Activated CD4-positive, alpha-beta memory T cell treated with anti-CD3 and anti-CD28 coated beads for 36 hours (primary cell): ENCODE results near the gene ALKAL2. TPM values are rescaled to one million over a fixed set of nuclear protein-coding genes. Genes with fewer than 3 reads are reported as not detected.

Experiments used
- CTCF ChIA-PET: fragments of 350-600 bp; sonication (Branson Sonifier 250); formaldehyde crosslinking; loops from one replicate; lab custom pipeline; 2021; ENCODE audit warnings: antibody characterized with exemption, inconsistent platforms; lab: Charles Lee
- POLR2A ChIA-PET: fragments of 350-600 bp; sonication (Branson Sonifier 250); formaldehyde crosslinking; loops from one replicate; lab custom pipeline; 2021; ENCODE audit warnings: antibody characterized with exemption; lab: Charles Lee
- DNase-seq: peaks from one replicate; pipeline ENCODE4 v3.0.0-alpha.2; 2020
- H3K27ac Mint-ChIP-seq: one replicate; pipeline ENCODE4 v1.8.0; 2021; ENCODE audit warnings: mixed read lengths
- H3K27me3 Mint-ChIP-seq: one replicate; pipeline ENCODE4 v1.8.0; 2021; ENCODE audit warnings: mixed read lengths
- H3K36me3 Mint-ChIP-seq: one replicate; pipeline ENCODE4 v1.8.0; 2021; ENCODE audit warnings: mixed read lengths
- H3K4me1 Mint-ChIP-seq: one replicate; pipeline ENCODE4 v1.8.0; 2021; ENCODE audit warnings: low read depth, mixed read lengths
- H3K4me3 Mint-ChIP-seq: one replicate; pipeline ENCODE4 v1.8.0; 2021; ENCODE audit warnings: mild to moderate bottlenecking, mixed read lengths
- H3K9me3 Mint-ChIP-seq: one replicate; pipeline ENCODE4 v1.8.0; 2021; ENCODE audit warnings: mixed read lengths
- intact Hi-C: fragments of 100-400 bp; cut with micrococcal nuclease; formaldehyde crosslinking; loops from one replicate; pipeline ENCODE4 v1.15.1; 2023
- total RNA-seq, 2 experiments: library from RNA; stranded (reverse); gene quantifications; one replicate each; pipeline ENCODE4 v1.2.3, GENCODE V29; 2021

The ALKAL2 gene
- total RNA-seq, 2 experiments from 2014 or later: not detected

GRCh38 chr2:234421-234820 lies 53.5 kb downstream of the ALKAL2 start:
- no peaks in the 10 kb centered on the region for H3K27me3 Mint-ChIP-seq
- H3K27ac Mint-ChIP-seq: no peak overlapping the region
- no peak overlapping the region for H3K4me3 Mint-ChIP-seq
- peaks cover 16% of the 10 kb centered on the region for H3K36me3 Mint-ChIP-seq
- DNase-seq: no peak
- no peaks in the 10 kb centered on the region for H3K4me1 Mint-ChIP-seq
- intact Hi-C loops: no loop called here
- CTCF ChIA-PET: interaction anchor here (1.2 kb wide), 1 partner anchor 12 kb away, joined by 4 read pairs; no protein-coding TSS in a partner anchor
- no peaks in the 10 kb centered on the region for H3K9me3 Mint-ChIP-seq
- POLR2A ChIA-PET: no interaction called here

GRCh38 chr2:233030-233429 lies 54.9 kb downstream of the ALKAL2 start:
- peaks cover 20% of the 10 kb centered on the region for H3K36me3 Mint-ChIP-seq
- H3K27me3 Mint-ChIP-seq: no peaks in the 10 kb centered on the region
- ChIA-PET POLR2A (no interaction called here), CTCF (no interaction called here)
- no peaks in the 10 kb centered on the region for H3K4me1 Mint-ChIP-seq
- no peaks in the 10 kb centered on the region for H3K9me3 Mint-ChIP-seq
- intact Hi-C loops: no loop called here
- DNase-seq: no peak
- H3K27ac Mint-ChIP-seq: no peak overlapping the region
- H3K4me3 Mint-ChIP-seq: no peak overlapping the region

GRCh38 chr2:231521-232185 lies 56.2 kb downstream of the ALKAL2 start:
- POLR2A ChIA-PET: no interaction called here
- Mint-ChIP-seq H3K27me3 (no peaks in the 10 kb centered on the region), H3K27ac (no peak overlapping the region), H3K36me3 (peaks cover 26% of the 10 kb centered on the region), H3K4me3 (no peak overlapping the region), H3K4me1 (no peaks in the 10 kb centered on the region), H3K9me3 (no peaks in the 10 kb centered on the region)
- intact Hi-C loops: no loop called here
- CTCF ChIA-PET: no interaction called here
- no peak for DNase-seq

Other genes with a start within 250 kb of the ALKAL2 start
- gene FAM110C, start 241.6 kb downstream of the ALKAL2 start, total RNA-seq: 1 to 10 TPM; 3.1 to 3.6 TPM
- 10 to 100 TPM; 21.6 to 23.5 TPM for gene SH3YL1, start 24.1 kb downstream of the ALKAL2 start, total RNA-seq
- gene ACP1, start 23.1 kb downstream of the ALKAL2 start, total RNA-seq: 100 to 1,000 TPM; 121 to 127 TPM